ENCODE measurements around the gene BLOC1S1.

- TF ChIP-seq CTCF (conservative IDR thresholded peaks at IDR 0.05; ENCODE audit: low read length) (no peak), EZH2phosphoT487 (IDR thresholded peaks at IDR 0.05; ENCODE audit: borderline replicate concordance, low read depth, low read length) (no peak)
Observed at GRCh38 chr12:55757701-55758100, 41.9 kb downstream of the BLOC1S1 start.

Measured in OCI-LY7 (cell line).